ENCODE measurements around the gene PCDHGA7.
"Not testable (repeated sequence)": the region's sequence is repeated elsewhere in the genome, so short reads cannot be mapped to it uniquely, and the experiment has no call there.

Gene PCDHGA7

DNA sequence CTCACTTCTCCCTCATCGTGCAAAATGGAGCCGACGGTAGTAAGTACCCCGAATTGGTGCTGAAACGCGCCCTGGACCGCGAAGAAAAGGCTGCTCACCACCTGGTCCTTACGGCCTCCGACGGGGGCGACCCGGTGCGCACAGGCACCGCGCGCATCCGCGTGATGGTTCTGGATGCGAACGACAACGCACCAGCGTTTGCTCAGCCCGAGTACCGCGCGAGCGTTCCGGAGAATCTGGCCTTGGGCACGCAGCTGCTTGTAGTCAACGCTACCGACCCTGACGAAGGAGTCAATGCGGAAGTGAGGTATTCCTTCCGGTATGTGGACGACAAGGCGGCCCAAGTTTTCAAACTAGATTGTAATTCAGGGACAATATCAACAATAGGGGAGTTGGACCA is 48.7 kb downstream of the PCDHGA7 start:
- H3K4me3 Mint-ChIP-seq, result peak overlapping the region; percentile 2
- H3K36me3 Mint-ChIP-seq, result peaks cover 22% of the 10 kb centered on the region
- no peak overlapping the region for H3K27ac Mint-ChIP-seq
- peaks cover 16% of the 10 kb centered on the region for H3K4me1 Mint-ChIP-seq
- peaks cover 41% of the 10 kb centered on the region for H3K9me3 Mint-ChIP-seq
- H3K27me3 Mint-ChIP-seq, result peaks cover 52% of the 10 kb centered on the region

- H3K4me1 Mint-ChIP-seq, result peaks cover 16% of the 10 kb centered on the region
- H3K27ac Mint-ChIP-seq, result not testable (repeated sequence)
- H3K4me3 Mint-ChIP-seq, result peak overlapping the region; percentile 30
Observed at GRCh38 chr5:141432308-141432707, 49.8 kb downstream of the PCDHGA7 start.

DNA sequence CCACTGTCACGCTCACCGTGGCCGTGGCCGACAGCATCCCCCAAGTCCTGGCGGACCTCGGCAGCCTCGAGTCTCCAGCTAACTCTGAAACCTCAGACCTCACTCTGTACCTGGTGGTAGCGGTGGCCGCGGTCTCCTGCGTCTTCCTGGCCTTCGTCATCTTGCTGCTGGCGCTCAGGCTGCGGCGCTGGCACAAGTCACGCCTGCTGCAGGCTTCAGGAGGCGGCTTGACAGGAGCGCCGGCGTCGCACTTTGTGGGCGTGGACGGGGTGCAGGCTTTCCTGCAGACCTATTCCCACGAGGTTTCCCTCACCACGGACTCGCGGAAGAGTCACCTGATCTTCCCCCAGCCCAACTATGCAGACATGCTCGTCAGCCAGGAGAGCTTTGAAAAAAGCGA is 50.2 kb downstream of the PCDHGA7 start:
- H3K27me3 Mint-ChIP-seq, result peaks cover 48% of the 10 kb centered on the region
- peaks cover 37% of the 10 kb centered on the region for H3K9me3 Mint-ChIP-seq
- peaks cover 16% of the 10 kb centered on the region for H3K4me1 Mint-ChIP-seq
- H3K4me3 Mint-ChIP-seq, result not testable (repeated sequence)
- peak overlapping the region; percentile 46 for H3K27ac Mint-ChIP-seq
- H3K36me3 Mint-ChIP-seq, result peaks cover 22% of the 10 kb centered on the region

More at GRCh38 chr5:141432308-141432707, 49.8 kb downstream of the PCDHGA7 start:
- peaks cover 37% of the 10 kb centered on the region for H3K9me3 Mint-ChIP-seq
- H3K27me3 Mint-ChIP-seq, result peaks cover 48% of the 10 kb centered on the region
- peaks cover 22% of the 10 kb centered on the region for H3K36me3 Mint-ChIP-seq

- peaks cover 20% of the 10 kb centered on the region for H3K36me3 Mint-ChIP-seq
- H3K4me1 Mint-ChIP-seq, result peaks cover 16% of the 10 kb centered on the region
- H3K27ac Mint-ChIP-seq, result no peak overlapping the region
- H3K9me3 Mint-ChIP-seq, result peaks cover 31% of the 10 kb centered on the region
- H3K27me3 Mint-ChIP-seq, result peaks cover 44% of the 10 kb centered on the region
- H3K4me3 Mint-ChIP-seq, result no peak overlapping the region
Observed at GRCh38 chr5:141434006-141434405, 51.5 kb downstream of the PCDHGA7 start.
